Middle frontal gyrus (tissue), 1 donor: ENCODE results near the gene NCR1.
"Not testable (repeated sequence)": the region's sequence is repeated elsewhere in the genome, so short reads cannot be mapped to it uniquely, and the experiment has no call there.

Source experiments
- DNase-seq: peaks from one replicate; pipeline ENCODE4 v3.0.0-alpha.2; 2015; ENCODE audit warnings: low spot score; ENCODE audit errors: extremely low spot score

Gene NCR1

GRCh38 chr19:54906819-54907218 lies 871 bp downstream of the NCR1 start:
- DNase-seq = no peak

- DNase-seq = not testable (repeated sequence)
Measured at GRCh38 chr19:54907899-54908298, 2.0 kb downstream of the NCR1 start.

- no peak for DNase-seq
Measured at GRCh38 chr19:54916822-54917221, 10.9 kb downstream of the NCR1 start.

GRCh38 chr19:54918499-54918898 lies 12.6 kb downstream of the NCR1 start:
- no peak for DNase-seq

GRCh38 chr19:54919646-54920563 lies 14.0 kb downstream of the NCR1 start:
- DNase-seq = not testable (repeated sequence)

- DNase-seq = no peak
Measured at GRCh38 chr19:54921082-54921481, 15.1 kb downstream of the NCR1 start.

GRCh38 chr19:54923276-54923675 lies 17.3 kb downstream of the NCR1 start:
- DNase-seq = no peak

- no peak for DNase-seq
Measured at GRCh38 chr19:54928299-54928698, 22.4 kb downstream of the NCR1 start.

- no peak for DNase-seq
Measured at GRCh38 chr19:54937926-54938325, 32.0 kb downstream of the NCR1 start.

GRCh38 chr19:54938906-54939305 lies 33.0 kb downstream of the NCR1 start:
- DNase-seq = no peak

GRCh38 chr19:54939538-54939937 lies 33.6 kb downstream of the NCR1 start:
- not testable (repeated sequence) for DNase-seq

- not testable (repeated sequence) for DNase-seq
Measured at GRCh38 chr19:54943772-54944361, 37.9 kb downstream of the NCR1 start.

GRCh38 chr19:54947381-54947780 lies 41.4 kb downstream of the NCR1 start, which contains the start of gene NLRP7:
Gene NLRP7, minus strand, starts transcription at chr19:54947530.
- no peak for DNase-seq

- no peak for DNase-seq
Measured at GRCh38 chr19:54949412-54949811, 43.5 kb downstream of the NCR1 start.

- not testable (repeated sequence) for DNase-seq
Measured at GRCh38 chr19:54950580-54950979, 44.6 kb downstream of the NCR1 start.

GRCh38 chr19:54952591-54953344 lies 46.8 kb downstream of the NCR1 start:
- no peak for DNase-seq

GRCh38 chr19:54953345-54953713 lies 47.4 kb downstream of the NCR1 start:
- DNase-seq = not testable (repeated sequence)

- DNase-seq = no peak
Measured at GRCh38 chr19:54955376-54955775, 49.4 kb downstream of the NCR1 start.

GRCh38 chr19:54959840-54960239 lies 53.9 kb downstream of the NCR1 start:
- no peak for DNase-seq
